Fibroblast of pulmonary artery (primary cell): ENCODE data around the gene NBAS.

ENCODE experiments used
- DNase-seq: peaks from one replicate; pipeline ENCODE4 v3.0.0-alpha.2; 2010; ENCODE audit warnings: low read depth
- H3K4me3 ChIP-seq: replicated peaks from 2 replicates; pipeline ENCODE4 v1.5.1; 2011; ENCODE audit warnings: low read depth, mild to moderate bottlenecking, control low read depth, low read length, moderate library complexity
- TF ChIP-seq, protein P1 (sequence below): IDR thresholded peaks from 2 replicates; pipeline ENCODE4 v1.5.1; 2011; ENCODE audit warnings: mild to moderate bottlenecking, control low read depth, low read length, inconsistent platforms; ENCODE audit errors: missing control alignments

Gene NBAS

DNA sequence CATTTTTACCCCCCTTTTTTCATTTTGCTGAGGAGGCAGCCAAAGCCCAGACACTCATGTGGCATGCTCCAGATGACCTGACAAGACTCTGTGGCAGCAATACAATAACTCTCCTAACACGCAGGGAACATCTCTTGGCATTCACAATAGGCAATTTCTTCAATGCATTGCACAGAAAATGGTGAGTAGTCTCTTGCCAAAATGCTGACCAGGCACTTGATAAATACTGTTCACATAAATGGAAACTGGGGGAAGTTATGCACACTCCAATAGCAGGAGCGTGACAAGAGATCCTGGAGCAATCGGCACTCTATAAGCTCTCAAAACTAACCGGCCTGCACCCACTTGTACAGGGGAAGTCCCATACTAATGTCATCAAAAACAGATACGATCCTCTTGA, 66.3 kb downstream of the NBAS start:
- H3K4me3 ChIP-seq: no peak overlapping the region
- DNase-seq: no peak
- TF ChIP-seq, protein P1, sequence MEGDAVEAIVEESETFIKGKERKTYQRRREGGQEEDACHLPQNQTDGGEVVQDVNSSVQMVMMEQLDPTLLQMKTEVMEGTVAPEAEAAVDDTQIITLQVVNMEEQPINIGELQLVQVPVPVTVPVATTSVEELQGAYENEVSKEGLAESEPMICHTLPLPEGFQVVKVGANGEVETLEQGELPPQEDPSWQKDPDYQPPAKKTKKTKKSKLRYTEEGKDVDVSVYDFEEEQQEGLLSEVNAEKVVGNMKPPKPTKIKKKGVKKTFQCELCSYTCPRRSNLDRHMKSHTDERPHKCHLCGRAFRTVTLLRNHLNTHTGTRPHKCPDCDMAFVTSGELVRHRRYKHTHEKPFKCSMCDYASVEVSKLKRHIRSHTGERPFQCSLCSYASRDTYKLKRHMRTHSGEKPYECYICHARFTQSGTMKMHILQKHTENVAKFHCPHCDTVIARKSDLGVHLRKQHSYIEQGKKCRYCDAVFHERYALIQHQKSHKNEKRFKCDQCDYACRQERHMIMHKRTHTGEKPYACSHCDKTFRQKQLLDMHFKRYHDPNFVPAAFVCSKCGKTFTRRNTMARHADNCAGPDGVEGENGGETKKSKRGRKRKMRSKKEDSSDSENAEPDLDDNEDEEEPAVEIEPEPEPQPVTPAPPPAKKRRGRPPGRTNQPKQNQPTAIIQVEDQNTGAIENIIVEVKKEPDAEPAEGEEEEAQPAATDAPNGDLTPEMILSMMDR: no peak

DNA sequence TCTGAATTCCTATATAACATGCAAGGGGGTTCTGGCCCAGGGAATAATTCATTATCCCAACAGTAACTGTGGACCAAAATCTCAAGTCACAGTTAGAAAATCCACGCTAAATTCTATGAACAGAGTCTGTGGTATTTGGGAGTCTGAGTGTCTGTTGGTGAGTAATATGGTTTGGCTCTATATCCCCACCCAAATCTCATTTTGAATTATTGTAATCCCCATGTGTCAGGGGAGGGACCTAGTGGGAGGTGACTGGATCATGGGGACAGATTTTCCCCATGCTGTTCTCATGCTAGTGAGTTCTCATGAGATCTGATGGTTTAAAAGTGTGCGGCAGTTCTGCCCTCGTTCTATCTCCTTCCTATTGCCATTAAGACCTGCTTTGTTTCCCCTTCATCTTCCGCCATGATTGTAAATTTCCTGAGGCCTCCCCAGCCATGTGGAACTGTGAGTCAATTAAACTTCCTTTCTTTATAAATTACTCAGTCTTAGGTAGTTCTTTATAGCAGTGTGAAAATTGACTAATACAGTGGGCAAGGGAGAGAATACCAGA, 68.3 kb downstream of the NBAS start:
- DNase-seq: no peak
- H3K4me3 ChIP-seq: no peak overlapping the region
- TF ChIP-seq, protein P1: no peak

DNA sequence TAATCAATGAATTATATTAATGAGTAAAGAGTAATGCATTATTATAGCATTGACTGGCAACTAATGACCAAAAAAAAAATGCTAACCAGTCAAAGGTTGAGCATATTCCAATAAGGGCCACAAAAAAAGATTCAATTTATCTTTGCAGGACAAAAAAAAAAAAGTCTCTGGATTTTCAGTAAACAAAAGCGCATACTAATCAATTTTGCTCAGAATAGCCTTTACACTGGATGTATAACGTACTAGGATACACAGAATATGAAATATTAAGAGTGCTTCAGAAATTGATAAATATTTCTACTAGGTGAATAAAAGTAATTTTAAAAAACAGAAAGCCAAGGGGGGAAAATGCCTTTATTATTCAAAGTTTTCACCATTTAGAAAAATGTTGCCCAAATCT, 74.4 kb downstream of the NBAS start:
- TF ChIP-seq, protein P1: no peak
- H3K4me3 ChIP-seq: no peak overlapping the region
- DNase-seq: no peak

DNA sequence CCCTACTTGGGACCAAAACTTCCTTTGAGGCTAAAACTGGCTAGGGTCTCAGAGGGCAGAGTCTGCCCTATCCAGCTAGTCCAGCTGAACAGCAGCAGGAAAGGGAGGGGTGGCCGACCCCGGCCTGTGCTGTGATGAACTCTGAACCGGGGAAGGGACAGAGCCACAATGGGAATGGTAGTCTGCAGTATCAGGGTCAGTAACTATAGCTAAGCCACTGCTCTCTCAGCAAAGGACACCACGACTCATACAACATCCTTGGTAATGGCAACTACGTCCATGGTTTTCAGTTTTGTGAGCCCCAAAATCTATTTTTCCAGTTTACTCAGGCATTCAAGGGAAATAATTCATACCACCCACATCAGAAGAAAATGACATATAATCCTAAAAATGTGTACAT, 75.2 kb downstream of the NBAS start:
- no peak overlapping the region for H3K4me3 ChIP-seq
- TF ChIP-seq, protein P1: no peak
- no peak for DNase-seq

DNA sequence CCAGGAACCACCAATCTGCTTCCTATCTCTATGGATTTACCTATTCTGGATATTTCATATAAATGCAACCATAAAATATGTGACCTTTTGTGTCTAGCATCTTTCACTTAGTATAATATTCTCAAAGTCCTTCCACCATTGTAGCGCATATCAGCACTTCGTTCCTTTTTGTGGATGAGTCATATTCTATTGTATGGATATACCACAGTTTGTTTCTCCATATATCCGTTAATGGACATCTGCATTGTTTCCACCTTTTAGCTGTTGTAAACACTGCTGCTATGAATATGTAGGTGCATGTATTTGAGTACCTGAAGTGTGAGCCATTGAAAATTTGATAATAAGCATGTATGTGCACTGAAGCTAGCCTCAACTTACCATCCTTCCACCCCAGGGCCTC, 80.1 kb downstream of the NBAS start:
- TF ChIP-seq, protein P1: no peak
- H3K4me3 ChIP-seq: no peak overlapping the region
- no peak for DNase-seq

DNA sequence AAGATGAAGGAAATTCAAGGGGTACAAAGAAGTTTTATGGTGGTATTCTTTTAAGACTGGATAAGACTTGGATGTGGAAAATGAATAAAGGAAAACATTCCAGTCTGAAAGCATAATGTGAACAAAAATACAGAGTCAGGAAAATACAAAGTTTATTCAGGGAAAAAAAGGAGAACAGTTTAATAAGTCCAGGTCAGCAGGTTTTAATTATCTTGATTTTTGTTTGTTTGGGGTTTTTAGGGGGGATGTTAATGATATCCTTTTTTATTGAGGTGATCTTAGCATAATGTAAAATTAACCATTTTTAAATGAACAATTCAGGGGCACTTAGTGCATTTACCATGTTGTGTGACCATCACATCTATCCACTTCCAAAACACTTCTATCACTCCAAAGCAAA, 80.6 kb downstream of the NBAS start:
- no peak overlapping the region for H3K4me3 ChIP-seq
- DNase-seq: no peak
- TF ChIP-seq, protein P1: no peak

DNA sequence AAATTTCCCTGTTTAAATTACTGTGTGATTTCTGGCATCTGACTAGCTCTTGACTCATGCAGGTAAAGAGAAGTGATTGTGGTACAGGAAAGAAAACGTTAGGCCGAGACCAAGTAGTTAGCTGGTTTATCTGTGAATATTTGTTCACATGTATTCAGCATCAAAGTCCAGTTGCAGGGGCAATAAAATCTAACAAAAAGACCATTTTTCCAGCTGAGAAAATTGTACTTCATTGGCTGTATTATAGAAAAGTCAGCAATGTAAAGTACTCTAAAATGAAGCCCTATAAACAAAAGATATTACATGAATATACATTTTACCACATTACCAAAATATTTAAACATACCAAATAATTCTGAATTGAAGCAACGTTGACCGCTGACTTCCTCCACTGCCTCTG, 88.3 kb downstream of the NBAS start:
- DNase-seq: no peak
- TF ChIP-seq, protein P1: no peak
- no peak overlapping the region for H3K4me3 ChIP-seq
